Inferior parietal cortex (tissue), 1 donor: ENCODE measurements around the gene SMAD5.

ENCODE experiments used
- DNase-seq: peaks from one replicate; pipeline ENCODE4 v3.0.0-alpha.2; 2016; ENCODE audit errors: extremely low spot score

The SMAD5 gene

GRCh38 chr5:136215812-136216211 lies 83.2 kb downstream of the SMAD5 start:
- DNase-seq, result no peak

- no peak for DNase-seq
Observed at GRCh38 chr5:136216230-136216629, 83.6 kb downstream of the SMAD5 start.

DNA sequence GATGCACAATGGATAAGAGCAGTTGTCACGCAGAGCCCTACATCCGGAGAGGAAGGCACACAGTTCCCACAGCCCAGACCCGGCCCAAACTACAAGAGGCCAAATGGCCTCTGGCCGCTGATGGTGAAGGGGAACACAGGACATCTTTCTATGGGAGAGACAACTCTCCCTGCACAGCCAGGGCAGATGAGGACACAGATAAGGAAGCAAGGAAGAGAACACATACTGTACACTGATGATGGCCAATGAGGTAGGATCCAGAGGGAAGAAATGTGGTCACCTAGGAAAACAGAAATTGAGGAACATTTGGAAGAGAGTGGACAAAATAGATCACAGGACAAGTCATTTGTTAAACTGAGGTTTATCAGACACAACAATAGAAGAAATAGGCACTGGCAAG lies 88.7 kb downstream of the SMAD5 start:
- no peak for DNase-seq

DNA sequence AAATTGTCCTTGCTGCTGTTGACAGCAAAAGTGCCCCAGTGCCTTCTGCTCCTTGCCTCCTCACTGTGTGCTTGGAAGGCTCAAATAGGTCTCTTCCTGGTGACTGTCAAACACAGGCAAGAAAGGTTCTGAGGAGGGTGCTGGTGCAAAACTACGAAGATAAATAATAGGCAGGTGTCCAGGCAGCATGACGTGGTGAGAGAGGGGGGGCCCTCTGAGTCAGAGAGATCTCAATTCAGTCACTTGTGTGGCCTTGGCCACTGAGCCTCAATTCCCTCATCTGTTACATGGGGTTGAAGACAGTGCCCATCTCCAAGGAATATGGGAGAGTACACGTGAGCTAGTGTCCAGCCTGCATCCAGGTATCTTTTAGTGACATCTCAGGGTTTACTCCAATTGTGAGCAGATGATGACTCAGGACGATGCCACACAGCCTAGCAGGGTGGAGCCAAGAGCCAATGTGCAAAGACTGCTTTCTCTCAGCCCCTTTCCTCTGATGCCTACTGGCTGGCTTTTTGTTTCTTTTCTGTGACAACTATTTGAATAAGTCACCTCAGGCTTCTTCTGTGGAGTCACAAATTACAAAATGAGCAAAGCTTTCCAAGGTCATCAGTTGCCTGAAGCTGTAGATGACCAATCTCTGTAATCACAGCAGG lies 90.1 kb downstream of the SMAD5 start:
- DNase-seq, result no peak

DNA sequence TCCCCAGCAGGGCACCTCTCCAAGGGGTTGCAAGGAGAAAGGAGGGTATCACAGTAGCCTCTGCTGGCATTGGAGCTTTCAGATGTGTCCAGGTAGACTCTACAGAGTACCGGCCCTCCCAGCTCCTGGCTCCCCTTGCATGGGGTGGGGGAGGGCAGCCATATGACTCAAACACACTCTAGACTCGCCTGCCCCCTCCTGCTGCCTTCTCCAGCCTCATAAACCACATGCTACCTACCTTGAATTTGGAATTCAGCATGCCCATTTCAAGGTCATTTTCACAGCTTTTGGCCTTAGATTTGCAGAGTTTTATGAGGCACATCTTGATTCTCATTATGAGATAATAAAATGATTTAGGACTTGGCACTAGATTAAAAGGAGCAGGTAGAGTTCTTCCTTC lies 93.2 kb downstream of the SMAD5 start:
- no peak for DNase-seq

- no peak for DNase-seq
Observed at GRCh38 chr5:136226401-136226800, 93.8 kb downstream of the SMAD5 start.

- DNase-seq, result no peak
Observed at GRCh38 chr5:136228136-136228757, 95.6 kb downstream of the SMAD5 start.

- no peak for DNase-seq
Observed at GRCh38 chr5:136230176-136230575, 97.5 kb downstream of the SMAD5 start.

GRCh38 chr5:136232316-136232715 lies 99.7 kb downstream of the SMAD5 start:
- no peak for DNase-seq
